ENCODE measurements around the gene RIPK4.

- no peak for TF ChIP-seq EZH2phosphoT487 (IDR thresholded peaks at IDR 0.05; ENCODE audit: insufficient read depth, low read depth)
- TF ChIP-seq EZH2 (IDR thresholded peaks at IDR 0.05; ENCODE audit: insufficient read depth, poor library complexity, severe bottlenecking) = no peak
These were observed 47.2 kb downstream of the RIPK4 start for GRCh38 chr21:41719691-41720090.
